SK-N-SH (cell line): ENCODE measurements around the gene ATP5F1E. TPM values are rescaled to one million over a fixed set of nuclear protein-coding genes. Genes with fewer than 3 reads are reported as not detected.

ENCODE experiments used
- CTCF ChIA-PET: fragments of 300-600, 350-600 bp; formaldehyde crosslinking; extraction: SDS; loops from one replicate; lab custom pipeline; 2021; lab: Yijun Ruan, JAX
- POLR2A ChIA-PET: fragments of 350-600 bp; sonication (Branson Sonifier 250); formaldehyde crosslinking; extraction: SDS; loops from one replicate; lab custom pipeline; 2020; ENCODE audit warnings: antibody characterized with exemption, inconsistent platforms; lab: Yijun Ruan, JAX
- DNase-seq: peaks from one replicate; pipeline ENCODE4 v3.0.0; 2012
- H2AFZ ChIP-seq: fragments of 200-600 bp; sonication (generic); 2 replicates; pipeline ENCODE4 v1.8.1; 2016; ENCODE audit warnings: antibody characterized with exemption, mild to moderate bottlenecking, low read depth
- H3F3A ChIP-seq: fragments of 200-600 bp; sonication (generic); replicated peaks from 2 replicates; pipeline ENCODE3; 2016; ENCODE audit warnings: antibody characterized with exemption, mild to moderate bottlenecking; ENCODE audit not compliant: insufficient read depth
- H3K27ac ChIP-seq, 2 experiments: fragments of 200-500 bp in 1 of 2; fragments of 200-600 bp in 1 of 2; sonication (Bioruptor generic) in 1 of 2; sonication (generic), shearing (Covaris generic) in 1 of 2; 2 replicates each; pipeline versions ENCODE4 v1.5.1 to v1.6.1; 2014 to 2016; ENCODE audit warnings: low read depth in 2 of 2, inconsistent platforms in 1 of 2, low read length in 1 of 2, mild to moderate bottlenecking in 1 of 2, mixed read lengths in 1 of 2
- H3K27me3 ChIP-seq: fragments of 200-600 bp; sonication (generic), shearing (Covaris generic); 2 replicates; pipeline ENCODE4 v1.6.1; 2016; ENCODE audit warnings: mixed run types; ENCODE audit not compliant: insufficient read depth
- H3K36me3 ChIP-seq, 2 experiments: fragments of 200-500 bp in 1 of 2; fragments of 200-600 bp in 1 of 2; sonication (Bioruptor generic) in 1 of 2; sonication (generic) in 1 of 2; replicated peaks in 1 of 2; 2 replicates each; pipeline versions ENCODE3 to v1.5.1; 2014 to 2016; ENCODE audit warnings: low read length in 1 of 2, mild to moderate bottlenecking in 1 of 2; ENCODE audit not compliant: insufficient read depth in 2 of 2, control insufficient read depth in 1 of 2
- H3K4me1 ChIP-seq, 2 experiments: fragments of 200-500 bp in 1 of 2; fragments of 200-600 bp in 1 of 2; sonication (Bioruptor generic) in 1 of 2; sonication (generic), shearing (Covaris generic) in 1 of 2; 2 replicates each; pipeline versions ENCODE4 v1.5.1 to v1.6.1; 2014 to 2016; ENCODE audit warnings: low read depth in 1 of 2, low read length in 1 of 2, mixed run types in 1 of 2; ENCODE audit not compliant: insufficient read depth in 2 of 2, control insufficient read depth in 1 of 2
- H3K4me2 ChIP-seq: fragments of 200-600 bp; sonication (generic), shearing (Covaris generic); 2 replicates; pipeline ENCODE4 v1.6.1; 2017; ENCODE audit warnings: mixed run types
- H3K4me3 ChIP-seq, 2 experiments: fragments of 200-500 bp in 1 of 2; fragments of 200-600 bp in 1 of 2; sonication (Bioruptor generic) in 1 of 2; sonication (generic), shearing (Covaris generic) in 1 of 2; 2 replicates each; pipeline versions ENCODE4 v1.5.1 to v1.8.1; 2014 to 2016; ENCODE audit warnings: low read depth in 2 of 2, inconsistent platforms in 1 of 2, low read length in 1 of 2, mild to moderate bottlenecking in 1 of 2, mixed read lengths in 1 of 2, moderate library complexity in 1 of 2
- H3K79me2 ChIP-seq: fragments of 200-600 bp; sonication (generic); 2 replicates; pipeline ENCODE4 v1.8.1; 2017; ENCODE audit warnings: mild to moderate bottlenecking; ENCODE audit not compliant: insufficient read depth
- H3K9ac ChIP-seq: fragments of 200-600 bp; sonication (generic); 2 replicates; pipeline ENCODE4 v1.6.1; 2017; ENCODE audit warnings: mixed run types
- H3K9me2 ChIP-seq: fragments of 200-600 bp; sonication (generic); 2 replicates; pipeline ENCODE4 v1.6.1; 2017; ENCODE audit warnings: mixed run types
- H3K9me3 ChIP-seq: fragments of 200-600 bp; sonication (generic); 2 replicates; pipeline ENCODE4 v1.6.1; 2017; ENCODE audit warnings: mixed run types, mild to moderate bottlenecking, moderate library complexity
- H4K20me1 ChIP-seq: fragments of 200-600 bp; sonication (generic); 2 replicates; pipeline ENCODE4 v1.6.1; 2017; ENCODE audit warnings: mild to moderate bottlenecking, mixed run types; ENCODE audit not compliant: insufficient read depth
- CHD2 ChIP-seq: fragments of 150-350 bp; IDR thresholded peaks from 2 replicates; pipeline ENCODE4 v1.6.1; 2018; ENCODE audit warnings: low read length; ENCODE audit not compliant: partially characterized antibody
- ELF1 ChIP-seq: IDR thresholded peaks from 2 replicates; pipeline ENCODE4 v1.4.0; 2012
- EP300 ChIP-seq, 2 experiments: IDR thresholded peaks; 2 replicates each; pipeline versions ENCODE4 v1.4.0 to v1.6.1; 2012; ENCODE audit warnings: borderline replicate concordance in 1 of 2, low read depth in 1 of 2, low read length in 1 of 2
- FOSL2 ChIP-seq: IDR thresholded peaks from 2 replicates; pipeline ENCODE4 v1.4.0; 2012; ENCODE audit warnings: low read depth, mild to moderate bottlenecking, moderate library complexity, borderline replicate concordance
- GABPA ChIP-seq: IDR thresholded peaks from 2 replicates; pipeline ENCODE4 v1.4.0; 2012; ENCODE audit warnings: low read depth, mild to moderate bottlenecking
- JUND ChIP-seq: IDR thresholded peaks from 2 replicates; pipeline ENCODE4 v1.4.0; 2012
- MXI1 ChIP-seq: IDR thresholded peaks from 2 replicates; pipeline ENCODE4 v1.6.1; 2012; ENCODE audit warnings: mild to moderate bottlenecking, low read depth, low read length, improper control_type of control experiment
- NFIC ChIP-seq: IDR thresholded peaks from 2 replicates; pipeline ENCODE4 v1.4.0; 2012; ENCODE audit warnings: borderline replicate concordance
- PBX3 ChIP-seq: IDR thresholded peaks from 2 replicates; pipeline ENCODE4; 2012
- POLR2AphosphoS5 ChIP-seq: IDR thresholded peaks from 2 replicates; pipeline ENCODE4 v1.6.1; 2012; ENCODE audit warnings: low read depth, low read length
- RAD21 ChIP-seq: IDR thresholded peaks from 2 replicates; pipeline ENCODE4 v1.6.1; 2012; ENCODE audit warnings: mild to moderate bottlenecking, low read length
- RCOR1 ChIP-seq: fragments of 150-350 bp; IDR thresholded peaks from 2 replicates; pipeline ENCODE4 v1.6.1; 2017; ENCODE audit warnings: antibody characterized with exemption, low read length
- REST ChIP-seq: IDR thresholded peaks from 2 replicates; pipeline ENCODE4 v1.6.1; 2012; ENCODE audit warnings: mild to moderate bottlenecking, low read depth, low read length, moderate library complexity
- RFX5 ChIP-seq: IDR thresholded peaks from 2 replicates; pipeline ENCODE4 v1.6.1; 2012; ENCODE audit warnings: mild to moderate bottlenecking, improper control_type of control experiment, low read length
- RXRA ChIP-seq: IDR thresholded peaks from 2 replicates; pipeline ENCODE4 v1.4.0; 2012; ENCODE audit warnings: low read depth, mild to moderate bottlenecking, borderline replicate concordance
- SIN3A ChIP-seq: IDR thresholded peaks from 2 replicates; pipeline ENCODE4 v1.6.1; 2012; ENCODE audit warnings: low read depth, mild to moderate bottlenecking, low read length, moderate library complexity, borderline replicate concordance
- SMC3 ChIP-seq: IDR thresholded peaks from 2 replicates; pipeline ENCODE4 v1.6.1; 2012; ENCODE audit warnings: low read depth, low read length, improper control_type of control experiment
- USF1 ChIP-seq: IDR thresholded peaks from 2 replicates; pipeline ENCODE4 v1.4.0; 2012; ENCODE audit warnings: low read depth, borderline replicate concordance
- YY1 ChIP-seq: IDR thresholded peaks from 2 replicates; pipeline ENCODE4 v1.4.0; 2012; ENCODE audit warnings: low read depth, mild to moderate bottlenecking
- WGBS: methylation state at CpG from one replicate; pipeline ENCODE4 v1.1.6; 2017; ENCODE audit warnings: low lambda C conversion rate; 5-methylcytosine and 5-hydroxymethylcytosine counted together
- polyA plus RNA-seq, 3 experiments: library from polyadenylated mRNA; depleted of rRNA; stranded (reverse); fragments of >200 nt; gene quantifications; 2 replicates each; pipeline ENCODE4 v1.2.3, GENCODE V29; 2012
- TF ChIP-seq, protein P1 (sequence below): IDR thresholded peaks from 2 replicates; pipeline ENCODE4 v1.4.0; 2012; ENCODE audit warnings: low read depth, borderline replicate concordance

Gene ATP5F1E
- polyA plus RNA-seq, 1 of the 3 experiments (the other 2 are of a cell fraction) = 60.8 TPM

GRCh38 chr20:58992911-58993310 lies 39.2 kb downstream of the ATP5F1E start (continued):
- TF ChIP-seq, protein P1, sequence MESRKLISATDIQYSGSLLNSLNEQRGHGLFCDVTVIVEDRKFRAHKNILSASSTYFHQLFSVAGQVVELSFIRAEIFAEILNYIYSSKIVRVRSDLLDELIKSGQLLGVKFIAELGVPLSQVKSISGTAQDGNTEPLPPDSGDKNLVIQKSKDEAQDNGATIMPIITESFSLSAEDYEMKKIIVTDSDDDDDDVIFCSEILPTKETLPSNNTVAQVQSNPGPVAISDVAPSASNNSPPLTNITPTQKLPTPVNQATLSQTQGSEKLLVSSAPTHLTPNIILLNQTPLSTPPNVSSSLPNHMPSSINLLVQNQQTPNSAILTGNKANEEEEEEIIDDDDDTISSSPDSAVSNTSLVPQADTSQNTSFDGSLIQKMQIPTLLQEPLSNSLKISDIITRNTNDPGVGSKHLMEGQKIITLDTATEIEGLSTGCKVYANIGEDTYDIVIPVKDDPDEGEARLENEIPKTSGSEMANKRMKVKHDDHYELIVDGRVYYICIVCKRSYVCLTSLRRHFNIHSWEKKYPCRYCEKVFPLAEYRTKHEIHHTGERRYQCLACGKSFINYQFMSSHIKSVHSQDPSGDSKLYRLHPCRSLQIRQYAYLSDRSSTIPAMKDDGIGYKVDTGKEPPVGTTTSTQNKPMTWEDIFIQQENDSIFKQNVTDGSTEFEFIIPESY = no peak
- TF ChIP-seq ELF1 (no peak), NFIC (no peak), RAD21 (no peak), EP300 (IDR thresholded peaks at IDR 0.05; ENCODE audit: borderline replicate concordance in 1 of 2, low read depth in 1 of 2, low read length in 1 of 2) (no peak), CHD2 (no peak), RFX5 (no peak), POLR2AphosphoS5 (no peak)

DNA sequence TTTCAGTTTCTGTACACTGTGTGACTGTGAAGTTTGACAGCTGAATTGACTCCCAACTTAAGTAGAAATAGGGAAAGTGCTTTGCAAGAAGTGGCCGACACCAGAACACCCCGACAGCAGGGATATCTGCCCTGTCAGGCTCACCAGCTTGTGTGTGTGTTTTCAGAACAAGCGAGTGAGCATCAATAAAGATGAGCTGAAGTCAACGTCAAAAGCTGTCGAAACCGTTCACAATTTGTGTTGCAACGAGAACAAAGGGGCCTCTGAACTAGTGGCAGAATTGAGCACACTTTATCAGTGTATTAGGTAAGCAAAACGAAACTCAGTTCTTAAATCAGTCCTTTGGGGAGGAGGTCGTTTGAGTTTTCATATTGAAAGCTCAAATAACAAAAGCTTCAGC lies 40.4 kb downstream of the ATP5F1E start:
- Histone ChIP-seq H3K4me2 (no peak overlapping the region), H3K9me3 (no peaks in the 10 kb centered on the region), H3K4me1 (peaks cover 0 to 22% of the 10 kb centered on the region in 2 experiments; a peak in 2 of 4 replicates), H3K27ac (no peak overlapping the region), H3K9me2 (no peaks in the 10 kb centered on the region), H3K79me2 (peaks cover 4% of the 10 kb centered on the region; the same call in 1 of the 2 replicates), H3K27me3 (no peaks in the 10 kb centered on the region), H3K9ac (no peak overlapping the region), H3K36me3 (peaks cover 62 to 83% of the 10 kb centered on the region in 2 experiments), H4K20me1 (no peaks in the 10 kb centered on the region), H3K4me3 (no peak overlapping the region), H2AFZ (no peak overlapping the region), H3F3A (no peaks in the 10 kb centered on the region)
- no peak for TF ChIP-seq FOSL2
- TF ChIP-seq POLR2AphosphoS5 = no peak
- TF ChIP-seq JUND = no peak
- TF ChIP-seq PBX3 = no peak
- TF ChIP-seq RCOR1 = no peak
- no peak for TF ChIP-seq SIN3A
- TF ChIP-seq MXI1 = no peak
- no peak for TF ChIP-seq GABPA
- TF ChIP-seq SMC3 = no peak
- no peak for TF ChIP-seq USF1
- TF ChIP-seq YY1 = no peak
- no peak for TF ChIP-seq REST
- TF ChIP-seq RXRA = no peak
- WGBS = 92% methylated on average over 9 of the region's 9 CpGs
- POLR2A ChIA-PET = no interaction called here
- CTCF ChIA-PET = interaction anchor here (0.6 kb wide), 1 partner anchor 28 kb away, joined by 3 read pairs; the partner anchor contains the start of gene TUBB1
- DNase-seq = no peak
